COLO668 (cell line): ENCODE measurements around the gene BRIP1.
A peak's percentile ranks its signal among the peaks of the same experiment; 100 is the strongest.

Experiments used
- DNase-seq: peaks from one replicate; lab custom pipeline; 2025; ENCODE audit not compliant: unreplicated experiment; lab: John Stamatoyannopoulos, UW

Gene BRIP1

GRCh38 chr17:61639818-61640217 lies 223.5 kb downstream of the BRIP1 start:
- no peak for DNase-seq

DNA sequence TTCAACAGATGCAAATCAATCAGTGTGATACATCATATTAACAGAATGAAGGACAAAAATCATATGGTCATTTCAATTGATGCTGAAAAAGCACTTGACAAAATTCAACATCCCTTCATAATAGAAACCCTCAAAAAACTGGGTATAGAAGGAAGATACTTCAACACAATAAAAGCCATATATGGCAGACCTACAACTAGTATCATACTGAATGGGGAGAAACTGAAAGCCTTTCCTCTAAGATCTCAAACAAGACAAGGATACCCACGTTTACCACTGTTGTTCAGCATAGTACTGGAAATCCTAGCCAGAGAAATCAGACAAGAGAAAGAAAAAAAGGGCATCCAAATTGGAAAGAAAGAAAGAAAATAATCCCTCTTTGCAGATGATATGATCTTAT lies 225.2 kb downstream of the BRIP1 start:
- no peak for DNase-seq

GRCh38 chr17:61635913-61636432 lies 227.4 kb downstream of the BRIP1 start:
- DNase-seq, result peak; percentile 38

DNA sequence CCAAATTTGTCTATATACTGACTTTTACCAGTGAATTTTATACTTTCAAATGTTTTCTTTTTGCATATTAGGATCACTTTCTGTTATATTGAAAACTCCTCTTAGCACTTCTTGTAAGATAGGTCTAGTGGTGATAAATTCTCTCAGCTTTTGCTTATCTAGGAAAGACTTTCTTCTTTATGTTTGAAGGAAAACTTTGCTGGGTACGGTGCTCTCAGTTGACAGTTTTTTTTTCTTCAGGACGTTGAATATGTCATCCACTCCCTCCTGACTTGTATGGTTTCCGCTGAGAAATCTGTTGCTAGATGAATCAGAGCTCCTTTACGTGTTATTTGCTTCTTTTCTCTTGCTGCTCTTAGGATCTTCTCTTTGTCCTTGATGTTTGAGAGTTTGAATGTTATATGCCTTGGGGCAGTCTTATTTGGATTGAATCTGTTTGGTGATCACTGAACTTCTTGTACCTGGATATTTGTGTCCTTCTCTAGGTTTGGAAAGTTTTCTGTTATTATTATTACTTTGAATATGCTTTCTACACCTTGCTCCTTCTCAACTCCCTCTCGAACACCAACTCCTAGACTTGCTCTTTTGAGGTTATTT lies 228.3 kb downstream of the BRIP1 start:
- DNase-seq, result no peak

DNA sequence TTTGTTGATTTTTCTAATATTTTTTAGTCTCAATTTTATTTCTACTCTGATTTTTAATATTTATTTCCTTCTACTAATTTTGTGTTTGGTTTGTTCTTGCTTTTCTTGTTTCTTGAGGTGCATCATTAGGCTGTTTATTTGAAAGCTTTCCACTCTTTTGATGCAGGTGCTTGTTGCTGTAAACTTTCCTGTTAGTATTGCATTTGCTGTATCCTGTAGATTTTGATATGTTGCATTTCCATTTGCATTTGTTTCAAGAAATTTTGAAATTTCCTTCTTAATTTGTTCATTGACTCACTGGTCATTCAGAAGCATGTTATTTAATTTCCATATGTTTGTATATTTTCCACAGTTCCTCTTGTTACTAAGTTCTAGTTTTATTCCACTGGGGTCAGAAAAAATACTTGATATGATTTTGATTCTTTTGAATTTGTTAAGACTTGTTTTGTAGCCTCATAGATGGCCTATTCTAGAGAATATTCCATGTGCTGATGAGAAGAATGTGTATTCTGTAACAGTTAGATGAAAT lies 229.3 kb downstream of the BRIP1 start:
- no peak for DNase-seq

DNA sequence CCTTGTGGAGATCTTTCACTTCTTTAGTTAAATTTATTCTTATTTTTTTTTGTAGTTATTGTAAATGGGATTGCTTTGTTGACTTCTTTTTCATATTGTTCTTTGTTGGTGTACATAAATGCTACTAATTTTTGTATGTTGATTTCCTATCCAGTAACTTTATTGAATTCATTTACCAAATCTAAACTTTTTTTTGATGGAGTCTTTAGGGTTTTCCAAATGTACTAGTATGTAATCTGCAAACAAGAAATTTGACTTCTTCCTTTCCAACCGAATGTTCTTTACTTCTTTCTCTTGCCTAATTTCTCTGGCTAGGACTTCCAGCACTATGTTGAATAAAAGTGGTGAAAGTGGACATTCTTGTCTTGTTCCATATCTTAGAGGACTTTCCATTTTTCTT lies 230.5 kb downstream of the BRIP1 start:
- DNase-seq, result no peak

- no peak for DNase-seq
Observed at GRCh38 chr17:61631800-61632199, 231.5 kb downstream of the BRIP1 start.
